Measurements from ENCODE around the gene CHMP5. TPM values are rescaled to one million over a fixed set of nuclear protein-coding genes. Genes with fewer than 3 reads are reported as not detected.

Gene CHMP5
- total RNA-seq, 4 donors from 2014 or later: 39.5 to 60.4 (median 56.0) TPM

GRCh38 chr9:33242609-33243134, 22.2 kb upstream of the CHMP5 start:
- TF ChIP-seq CTCF (IDR thresholded peaks at IDR 0.05): no peak
- ATAC-seq (ENCODE audit: low FRiP score) (no peak), DNase-seq (ENCODE audit: low spot score) (no peak)

- no peak for TF ChIP-seq CTCF (IDR thresholded peaks at IDR 0.05)
- ATAC-seq (ENCODE audit: low FRiP score) (no peak), DNase-seq (ENCODE audit: low spot score) (no peak)
Measured at GRCh38 chr9:33244137-33244784, 20.6 kb upstream of the CHMP5 start.

DNA sequence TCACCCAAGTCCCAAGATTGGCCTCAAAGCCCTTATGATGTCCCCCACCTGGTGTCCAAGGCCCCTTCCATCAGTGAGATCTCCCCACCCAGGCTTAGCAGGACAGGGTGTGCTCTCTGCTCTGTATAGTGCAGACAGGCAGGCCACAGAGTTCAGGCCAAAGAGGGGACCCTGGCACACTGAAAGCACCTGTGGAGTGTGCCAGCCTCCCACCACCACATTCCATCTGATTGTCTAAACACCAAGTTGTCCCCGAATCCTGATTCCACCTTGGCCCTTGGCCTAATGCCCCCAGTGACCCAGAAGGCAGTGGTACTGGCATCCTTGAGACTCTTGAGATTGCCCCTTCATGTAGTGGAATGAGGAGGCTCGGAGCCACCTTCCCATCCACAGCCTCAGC, 19.5 kb upstream of the CHMP5 start:
- ATAC-seq (ENCODE audit: low FRiP score) (no peak), DNase-seq (ENCODE audit: low spot score) (no peak)
- no peak for TF ChIP-seq CTCF (IDR thresholded peaks at IDR 0.05)

GRCh38 chr9:33246269-33246860, 18.5 kb upstream of the CHMP5 start:
- TF ChIP-seq CTCF (IDR thresholded peaks at IDR 0.05): no peak
- ATAC-seq (ENCODE audit: low FRiP score) (no peak), DNase-seq (ENCODE audit: low spot score) (no peak)

- DNase-seq (ENCODE audit: low spot score): no peak
- no peak for TF ChIP-seq CTCF (IDR thresholded peaks at IDR 0.05)
Measured at GRCh38 chr9:33248606-33249005, 16.2 kb upstream of the CHMP5 start.

DNA sequence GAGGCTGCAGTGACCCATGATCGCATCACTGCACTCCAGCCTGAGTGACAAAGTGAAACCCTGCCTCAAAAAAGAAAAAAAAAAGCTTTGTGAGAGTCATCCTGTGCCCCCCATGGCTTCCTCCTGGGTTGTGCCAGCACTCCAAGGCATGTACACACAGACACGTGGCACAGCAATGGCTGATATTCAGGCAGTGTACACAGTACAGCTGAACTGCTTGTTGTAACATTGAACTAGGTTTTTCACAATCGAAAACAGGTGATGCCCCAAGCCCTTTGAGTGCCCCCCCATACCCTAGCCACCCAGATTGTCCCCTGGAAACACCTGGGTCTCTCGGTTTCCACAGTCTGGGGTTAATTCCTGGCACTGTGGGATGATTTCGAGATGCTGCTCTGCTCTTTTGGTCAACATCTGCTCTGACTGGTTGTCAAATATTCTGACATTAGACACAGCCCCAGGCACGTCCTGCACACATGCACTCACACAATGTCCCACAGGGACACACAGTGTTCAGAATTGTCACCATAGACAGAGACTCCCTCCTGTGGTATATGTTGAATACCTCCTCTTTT, 15.7 kb upstream of the CHMP5 start:
- DNase-seq (ENCODE audit: low spot score) (no peak), ATAC-seq (ENCODE audit: low FRiP score) (no peak)
- TF ChIP-seq CTCF (IDR thresholded peaks at IDR 0.05): no peak

More at GRCh38 chr9:33248606-33249005, 16.2 kb upstream of the CHMP5 start:
- no peak for ATAC-seq (ENCODE audit: low FRiP score)

Data from omental fat pad (tissue), 4 donors.